Loucy (cell line): Measurements from ENCODE around the gene D2HGDH.

Experiments
- H2AFZ ChIP-seq: fragments of 200-600 bp; sonication (generic); 2 replicates; pipeline ENCODE4 v1.6.0; 2016; ENCODE audit warnings: antibody characterized with exemption, mild to moderate bottlenecking, low read length, moderate library complexity
- H3F3A ChIP-seq: fragments of 200-600 bp; 2 replicates; pipeline ENCODE4 v1.6.0; 2016; ENCODE audit warnings: antibody characterized with exemption, low read depth, mild to moderate bottlenecking
- H3K27me3 ChIP-seq: fragments of 200-600 bp; sonication (generic); 2 replicates; pipeline ENCODE4 v1.6.1; 2014; ENCODE audit warnings: low read length, mild to moderate bottlenecking; ENCODE audit not compliant: insufficient read depth, poor library complexity, severe bottlenecking
- H3K36me3 ChIP-seq: fragments of 200-600 bp; sonication (generic); 2 replicates; pipeline ENCODE4 v1.6.1; 2016; ENCODE audit warnings: low read length; ENCODE audit not compliant: insufficient read depth
- H3K4me1 ChIP-seq: fragments of 200-600 bp; sonication (generic); 2 replicates; pipeline ENCODE4 v1.5.1; 2014; ENCODE audit warnings: low read length, mild to moderate bottlenecking; ENCODE audit not compliant: insufficient read depth, poor library complexity, severe bottlenecking
- H3K4me2 ChIP-seq: fragments of 200-600 bp; sonication (generic); 2 replicates; pipeline ENCODE4 v1.6.0; 2014; ENCODE audit warnings: antibody characterized with exemption, low read length, low read depth, mild to moderate bottlenecking; ENCODE audit not compliant: poor library complexity, severe bottlenecking
- H3K4me3 ChIP-seq: fragments of 200-600 bp; sonication (generic); 2 replicates; pipeline ENCODE4 v1.5.1; 2014; ENCODE audit warnings: low read length, mild to moderate bottlenecking, mixed read lengths; ENCODE audit not compliant: poor library complexity, severe bottlenecking
- H3K79me2 ChIP-seq: fragments of 200-600 bp; sonication (generic); 2 replicates; pipeline ENCODE4 v1.6.1; 2014; ENCODE audit warnings: low read length; ENCODE audit not compliant: insufficient read depth
- H3K9ac ChIP-seq: fragments of 200-600 bp; sonication (generic); 2 replicates; pipeline ENCODE4 v1.6.0; 2014; ENCODE audit warnings: mild to moderate bottlenecking, low read depth, low read length, moderate library complexity; ENCODE audit not compliant: poor library complexity, severe bottlenecking
- H3K9me2 ChIP-seq: fragments of 200-600 bp; sonication (generic); replicated peaks from 2 replicates; pipeline ENCODE4 v1.6.1; 2016; ENCODE audit warnings: low read depth, low read length, mixed read lengths
- H3K9me3 ChIP-seq: fragments of 200-600 bp; sonication (generic); 2 replicates; pipeline ENCODE4 v1.6.1; 2014; ENCODE audit warnings: mild to moderate bottlenecking, antibody characterized with exemption, low read length, low read depth; ENCODE audit not compliant: insufficient read depth
- H4K20me1 ChIP-seq: fragments of 200-600 bp; sonication (generic); 2 replicates; pipeline ENCODE4 v1.6.0; 2014; ENCODE audit warnings: antibody characterized with exemption, low read length, mild to moderate bottlenecking; ENCODE audit not compliant: insufficient read depth, poor library complexity, severe bottlenecking
- EZH2phosphoT487 ChIP-seq: fragments of 200-600 bp; IDR thresholded peaks from 2 replicates; pipeline ENCODE4 v1.6.1; 2018; ENCODE audit warnings: antibody characterized with exemption, mild to moderate bottlenecking, moderate library complexity, borderline replicate concordance
- TF ChIP-seq, protein P1 (sequence below): fragments of 200-600 bp; sonication (generic); conservative IDR thresholded peaks from 2 replicates; pipeline ENCODE4 v1.5.1; 2014; ENCODE audit warnings: mild to moderate bottlenecking, antibody characterized with exemption, low read length

D2HGDH gene

DNA sequence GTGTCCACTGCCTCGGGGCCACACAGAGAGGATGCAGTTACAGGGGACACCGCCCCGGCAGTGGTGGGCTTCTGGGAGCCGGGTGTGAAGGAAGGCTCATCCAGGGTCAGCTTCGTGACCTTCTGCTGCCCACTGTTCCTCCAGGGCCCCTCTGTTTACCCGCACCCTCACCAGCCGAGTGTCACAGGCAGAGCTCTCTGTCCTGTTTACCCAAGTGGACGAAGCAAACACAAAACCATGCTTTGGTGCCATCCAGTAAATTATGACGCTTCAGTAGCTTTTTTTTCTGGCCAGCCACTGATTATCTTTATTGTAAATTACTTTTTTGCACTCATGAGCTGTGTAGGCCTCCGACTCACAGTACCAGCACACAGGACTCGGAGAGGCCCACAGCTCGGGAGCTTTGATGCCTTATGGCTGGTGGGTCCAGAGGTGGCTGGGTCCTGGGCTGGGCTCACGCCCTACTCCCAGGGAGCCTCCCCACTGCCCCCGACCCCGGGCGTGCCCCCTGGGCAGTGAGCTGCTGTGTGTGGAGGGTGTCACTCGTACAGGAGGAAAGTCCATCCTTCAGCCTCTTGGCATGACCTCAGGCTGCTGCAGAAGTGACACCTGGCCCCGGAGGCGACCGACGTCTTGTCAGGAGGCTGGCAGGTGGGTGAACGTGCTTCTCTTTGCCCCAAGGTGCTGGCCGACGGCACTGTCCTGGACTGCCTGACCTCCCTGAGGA, 9.8 kb downstream of the D2HGDH start:
- TF ChIP-seq EZH2phosphoT487, result no peak
- TF ChIP-seq, protein P1, sequence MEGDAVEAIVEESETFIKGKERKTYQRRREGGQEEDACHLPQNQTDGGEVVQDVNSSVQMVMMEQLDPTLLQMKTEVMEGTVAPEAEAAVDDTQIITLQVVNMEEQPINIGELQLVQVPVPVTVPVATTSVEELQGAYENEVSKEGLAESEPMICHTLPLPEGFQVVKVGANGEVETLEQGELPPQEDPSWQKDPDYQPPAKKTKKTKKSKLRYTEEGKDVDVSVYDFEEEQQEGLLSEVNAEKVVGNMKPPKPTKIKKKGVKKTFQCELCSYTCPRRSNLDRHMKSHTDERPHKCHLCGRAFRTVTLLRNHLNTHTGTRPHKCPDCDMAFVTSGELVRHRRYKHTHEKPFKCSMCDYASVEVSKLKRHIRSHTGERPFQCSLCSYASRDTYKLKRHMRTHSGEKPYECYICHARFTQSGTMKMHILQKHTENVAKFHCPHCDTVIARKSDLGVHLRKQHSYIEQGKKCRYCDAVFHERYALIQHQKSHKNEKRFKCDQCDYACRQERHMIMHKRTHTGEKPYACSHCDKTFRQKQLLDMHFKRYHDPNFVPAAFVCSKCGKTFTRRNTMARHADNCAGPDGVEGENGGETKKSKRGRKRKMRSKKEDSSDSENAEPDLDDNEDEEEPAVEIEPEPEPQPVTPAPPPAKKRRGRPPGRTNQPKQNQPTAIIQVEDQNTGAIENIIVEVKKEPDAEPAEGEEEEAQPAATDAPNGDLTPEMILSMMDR, result no peak
- no peaks in the 10 kb centered on the region for H3K9me3 ChIP-seq
- H2AFZ ChIP-seq, result no peak overlapping the region
- H3K36me3 ChIP-seq, result peaks cover 3% of the 10 kb centered on the region; the same call in 1 of the 2 replicates
- no peaks in the 10 kb centered on the region for H4K20me1 ChIP-seq
- H3K4me2 ChIP-seq, result no peak overlapping the region
- no peaks in the 10 kb centered on the region for H3K27me3 ChIP-seq
- no peak overlapping the region for H3K9ac ChIP-seq
- no peaks in the 10 kb centered on the region for H3F3A ChIP-seq
- no peaks in the 10 kb centered on the region for H3K9me2 ChIP-seq
- peaks cover 19% of the 10 kb centered on the region for H3K4me1 ChIP-seq
- no peak overlapping the region for H3K4me3 ChIP-seq
- H3K79me2 ChIP-seq, result no peaks in the 10 kb centered on the region

DNA sequence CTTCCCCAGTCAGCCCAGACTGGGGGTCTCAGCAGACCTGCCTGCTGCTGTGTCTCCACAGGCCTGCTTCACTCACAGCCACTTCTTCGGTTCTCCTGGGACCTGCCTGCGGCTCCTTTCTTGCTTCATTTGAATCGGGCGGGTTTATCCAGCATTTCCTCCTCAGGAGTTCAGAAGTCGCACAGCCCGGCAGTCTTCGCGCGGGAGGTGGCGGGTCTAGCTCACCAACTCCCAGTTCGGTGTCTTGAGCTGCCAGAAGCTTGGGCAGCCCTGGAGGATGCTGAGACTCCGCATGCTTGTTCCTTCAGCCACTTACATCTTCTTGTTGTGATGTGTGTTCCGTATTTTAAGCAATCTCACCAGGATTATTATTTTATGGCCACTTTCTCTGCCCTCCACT, 10.8 kb downstream of the D2HGDH start:
- Histone ChIP-seq H3K4me3 (no peak overlapping the region), H3K36me3 (peaks cover 3% of the 10 kb centered on the region; the same call in 1 of the 2 replicates), H3K9ac (no peak overlapping the region), H3K79me2 (no peaks in the 10 kb centered on the region), H3K4me2 (no peak overlapping the region), H3K9me2 (no peaks in the 10 kb centered on the region), H4K20me1 (no peaks in the 10 kb centered on the region), H3K27me3 (no peaks in the 10 kb centered on the region), H3K9me3 (no peaks in the 10 kb centered on the region), H3F3A (no peaks in the 10 kb centered on the region), H2AFZ (no peak overlapping the region), H3K4me1 (peaks cover 9% of the 10 kb centered on the region)
- no peak for TF ChIP-seq EZH2phosphoT487
- TF ChIP-seq, protein P1, result no peak

DNA sequence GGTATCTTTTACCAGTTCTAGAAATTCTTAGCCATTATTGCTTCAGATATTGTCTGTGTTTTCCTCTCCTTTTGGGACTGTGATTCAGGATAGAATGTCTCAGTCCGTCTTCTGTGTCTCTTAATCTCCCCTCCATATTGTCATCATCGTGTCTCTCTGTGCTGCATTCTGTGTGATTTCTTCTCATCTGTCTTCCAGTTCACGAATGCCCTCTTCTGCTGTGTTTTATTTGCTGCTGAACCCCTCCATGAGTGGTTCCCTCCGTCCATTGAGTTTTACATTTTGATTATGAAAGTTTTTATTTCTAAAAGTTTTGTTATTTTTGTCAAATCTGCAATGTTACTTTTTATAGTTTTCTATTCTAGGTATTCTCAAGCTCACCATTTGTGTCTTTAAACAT, 11.7 kb downstream of the D2HGDH start:
- Histone ChIP-seq H3K4me3 (no peak overlapping the region), H2AFZ (no peak overlapping the region), H4K20me1 (no peaks in the 10 kb centered on the region), H3K9me2 (no peaks in the 10 kb centered on the region), H3K36me3 (peaks cover 3% of the 10 kb centered on the region; the same call in 1 of the 2 replicates), H3K4me1 (peaks cover 3% of the 10 kb centered on the region), H3K4me2 (no peak overlapping the region), H3K79me2 (no peaks in the 10 kb centered on the region), H3K27me3 (no peaks in the 10 kb centered on the region), H3K9ac (no peak overlapping the region), H3K9me3 (no peaks in the 10 kb centered on the region), H3F3A (no peaks in the 10 kb centered on the region)
- no peak for TF ChIP-seq EZH2phosphoT487
- TF ChIP-seq, protein P1, result no peak
